Dermis lymphatic vessel endothelial cell (primary cell): Measurements from ENCODE around the gene TRIM42. TPM values are rescaled to one million over a fixed set of nuclear protein-coding genes. Genes with fewer than 3 reads are reported as not detected.

Experiments used
- total RNA-seq: library from RNA; depleted of rRNA; stranded (reverse); fragments of >200 nt; gene quantifications from 2 replicates; pipeline ENCODE4 v1.2.1, GENCODE V29; 2014

TRIM42 gene
- total RNA-seq, result not detected in 2 replicates

GRCh38 chr3:140677764-140678163, at the start of gene TRIM42:
TRIM42 (plus strand) TSS chr3:140678064; CDS start chr3:140678230, 166 bp downstream.

